ENCODE results near the gene PTPRN2.

PTPRN2 gene

GRCh38 chr7:158448430-158449100, 139.1 kb downstream of the PTPRN2 start:
- H3K23ac ChIP-seq (ENCODE audit: low read depth, low read length, poor library complexity): no peak overlapping the region
- H3K4me1 ChIP-seq (ENCODE audit: control insufficient read depth in 2 of 2, insufficient read depth in 1 of 2, low read depth in 1 of 2, low read length in 2 of 2): peaks cover 0 to under 1% of the 10 kb centered on the region in 2 donors
- H3K9me3 ChIP-seq (replicated peaks in 1 of 2; ENCODE audit: control insufficient read depth in 2 of 2, insufficient read depth in 1 of 2, low read depth in 1 of 2, low read length in 2 of 2): no peaks in the 10 kb centered on the region
- no peak overlapping the region for H2BK5ac ChIP-seq (ENCODE audit: low read length)
- H3K18ac ChIP-seq (ENCODE audit: low read length): peak overlapping the region; percentile 52
- H2AFZ ChIP-seq (ENCODE audit: low read length): no peak overlapping the region
- H3K36me3 ChIP-seq (replicated peaks in 1 of 2; ENCODE audit: control insufficient read depth in 2 of 2, insufficient read depth in 2 of 2, low read length in 2 of 2): no peaks in the 10 kb centered on the region
- H3K9ac ChIP-seq (ENCODE audit: low read depth, low read length, poor library complexity): no peak overlapping the region
- H3K4ac ChIP-seq (ENCODE audit: low read length): no peak overlapping the region
- no CpG with 5 or more reads among the region's 16 CpGs for WGBS, 2 donors (ENCODE audit: extremely low coverage in 2 of 2, insufficient read length in 2 of 2, insufficient replicate concordance in 1 of 2)
- DNase-seq (ENCODE audit: low spot score): no peak
- H4K91ac ChIP-seq (ENCODE audit: low read depth, low read length, poor library complexity): no peak overlapping the region
- H3K14ac ChIP-seq (ENCODE audit: low read length): no peak overlapping the region
- H2BK15ac ChIP-seq (ENCODE audit: low read length): no peak overlapping the region
- no peak overlapping the region for H2AK5ac ChIP-seq (ENCODE audit: low read depth, low read length)
- H2BK120ac ChIP-seq (ENCODE audit: low read depth, low read length): no peak overlapping the region
- no peak overlapping the region for H3K27ac ChIP-seq (replicated peaks; ENCODE audit: low read length)
- no peak overlapping the region for H3K4me2 ChIP-seq (ENCODE audit: insufficient read depth, low read length, poor library complexity, severe bottlenecking)
- peaks cover 0 to 4% (median 0%) of the 10 kb centered on the region in 3 experiments for H3K27me3 ChIP-seq (ENCODE audit: control insufficient read depth in 3 of 3, insufficient read depth in 3 of 3, low read depth in 1 of 3, low read length in 3 of 3)
- no peaks in the 10 kb centered on the region for H3K79me1 ChIP-seq (ENCODE audit: low read depth, low read length)
- no peak overlapping the region for H2BK12ac ChIP-seq (ENCODE audit: low read length)
- H4K8ac ChIP-seq (ENCODE audit: low read depth, low read length): no peak overlapping the region
- no peak overlapping the region for H3K4me3 ChIP-seq (ENCODE audit: low read length in 2 of 2)

- H2BK12ac ChIP-seq (ENCODE audit: low read length): no peak overlapping the region
- H3K4me3 ChIP-seq (ENCODE audit: low read length in 2 of 2): no peak overlapping the region
- no peak overlapping the region for H2AFZ ChIP-seq (ENCODE audit: low read length)
- H3K23ac ChIP-seq (ENCODE audit: low read depth, low read length, poor library complexity): peak overlapping the region; percentile 17
- H3K9ac ChIP-seq (ENCODE audit: low read depth, low read length, poor library complexity): no peak overlapping the region
- no peak overlapping the region for H4K91ac ChIP-seq (ENCODE audit: low read depth, low read length, poor library complexity)
- H3K14ac ChIP-seq (ENCODE audit: low read length): peak overlapping the region; percentile 75
- H3K79me1 ChIP-seq (ENCODE audit: low read depth, low read length): no peaks in the 10 kb centered on the region
- no CpG with 5 or more reads among the region's 29 CpGs for WGBS, 2 donors (ENCODE audit: extremely low coverage in 2 of 2, insufficient read length in 2 of 2, insufficient replicate concordance in 1 of 2)
- H3K9me3 ChIP-seq (replicated peaks in 1 of 2; ENCODE audit: control insufficient read depth in 2 of 2, insufficient read depth in 1 of 2, low read depth in 1 of 2, low read length in 2 of 2): no peaks in the 10 kb centered on the region
- H3K4ac ChIP-seq (ENCODE audit: low read length): no peak overlapping the region
- H2AK5ac ChIP-seq (ENCODE audit: low read depth, low read length): no peak overlapping the region
- peak overlapping the region; percentile 86 for H2BK15ac ChIP-seq (ENCODE audit: low read length)
- peak overlapping the region; percentile 79 for H3K18ac ChIP-seq (ENCODE audit: low read length)
- H3K4me2 ChIP-seq (ENCODE audit: insufficient read depth, low read length, poor library complexity, severe bottlenecking): no peak overlapping the region
- H3K4me1 ChIP-seq (ENCODE audit: control insufficient read depth in 2 of 2, insufficient read depth in 1 of 2, low read depth in 1 of 2, low read length in 2 of 2): no peaks in the 10 kb centered on the region
- no peak overlapping the region for H4K8ac ChIP-seq (ENCODE audit: low read depth, low read length)
- peak overlapping the region; percentile 91 for H2BK5ac ChIP-seq (ENCODE audit: low read length)
- H3K27me3 ChIP-seq (ENCODE audit: control insufficient read depth in 3 of 3, insufficient read depth in 3 of 3, low read depth in 1 of 3, low read length in 3 of 3): peaks cover 0 to 4% (median 0%) of the 10 kb centered on the region in 3 experiments
- H3K36me3 ChIP-seq (replicated peaks in 1 of 2; ENCODE audit: control insufficient read depth in 2 of 2, insufficient read depth in 2 of 2, low read length in 2 of 2): no peaks in the 10 kb centered on the region
- DNase-seq (ENCODE audit: low spot score): no peak
- H3K27ac ChIP-seq (replicated peaks; ENCODE audit: low read length): no peak overlapping the region
- no peak overlapping the region for H2BK120ac ChIP-seq (ENCODE audit: low read depth, low read length)
Observed at GRCh38 chr7:158447506-158448171, 140.0 kb downstream of the PTPRN2 start.

- Histone ChIP-seq H3K9me3 (replicated peaks in 1 of 2; ENCODE audit: control insufficient read depth in 2 of 2, insufficient read depth in 1 of 2, low read depth in 1 of 2, low read length in 2 of 2) (no peaks in the 10 kb centered on the region), H3K14ac (ENCODE audit: low read length) (no peak overlapping the region), H3K36me3 (replicated peaks in 1 of 2; ENCODE audit: control insufficient read depth in 2 of 2, insufficient read depth in 2 of 2, low read length in 2 of 2) (no peaks in the 10 kb centered on the region), H3K27ac (replicated peaks; ENCODE audit: low read length) (no peak overlapping the region), H2BK5ac (ENCODE audit: low read length) (peak overlapping the region; percentile 91), H3K4me2 (ENCODE audit: insufficient read depth, low read length, poor library complexity, severe bottlenecking) (no peak overlapping the region), H3K27me3 (ENCODE audit: control insufficient read depth in 3 of 3, insufficient read depth in 3 of 3, low read depth in 1 of 3, low read length in 3 of 3) (peaks cover 0 to 4% (median 0%) of the 10 kb centered on the region in 3 experiments), H3K79me1 (ENCODE audit: low read depth, low read length) (no peaks in the 10 kb centered on the region), H4K91ac (ENCODE audit: low read depth, low read length, poor library complexity) (no peak overlapping the region), H4K8ac (ENCODE audit: low read depth, low read length) (no peak overlapping the region), H3K4me1 (ENCODE audit: control insufficient read depth in 2 of 2, insufficient read depth in 1 of 2, low read depth in 1 of 2, low read length in 2 of 2) (no peaks in the 10 kb centered on the region), H3K9ac (ENCODE audit: low read depth, low read length, poor library complexity) (no peak overlapping the region), H3K18ac (ENCODE audit: low read length) (peak overlapping the region; percentile 79), H2BK12ac (ENCODE audit: low read length) (no peak overlapping the region), H3K4ac (ENCODE audit: low read length) (no peak overlapping the region), H2BK120ac (ENCODE audit: low read depth, low read length) (no peak overlapping the region), H2AK5ac (ENCODE audit: low read depth, low read length) (no peak overlapping the region), H3K23ac (ENCODE audit: low read depth, low read length, poor library complexity) (no peak overlapping the region), H2BK15ac (ENCODE audit: low read length) (no peak overlapping the region), H3K4me3 (ENCODE audit: low read length in 2 of 2) (no peak overlapping the region), H2AFZ (ENCODE audit: low read length) (no peak overlapping the region)
- WGBS, 2 donors (ENCODE audit: extremely low coverage in 2 of 2, insufficient read length in 2 of 2, insufficient replicate concordance in 1 of 2): no CpG with 5 or more reads among the region's 6 CpGs
- DNase-seq (ENCODE audit: low spot score): no peak
Observed at GRCh38 chr7:158447151-158447505, 140.5 kb downstream of the PTPRN2 start.

GRCh38 chr7:158446706-158447105, 140.9 kb downstream of the PTPRN2 start:
- Histone ChIP-seq H2AFZ (ENCODE audit: low read length) (no peak overlapping the region), H2BK15ac (ENCODE audit: low read length) (no peak overlapping the region), H4K91ac (ENCODE audit: low read depth, low read length, poor library complexity) (no peak overlapping the region)

More at GRCh38 chr7:158446706-158447105, 140.9 kb downstream of the PTPRN2 start:
- no peak overlapping the region for H3K4ac ChIP-seq (ENCODE audit: low read length)
- no peaks in the 10 kb centered on the region for H3K4me1 ChIP-seq (ENCODE audit: control insufficient read depth in 2 of 2, insufficient read depth in 1 of 2, low read depth in 1 of 2, low read length in 2 of 2)
- peak overlapping the region; percentile 9 for H3K9ac ChIP-seq (ENCODE audit: low read depth, low read length, poor library complexity)
- H3K23ac ChIP-seq (ENCODE audit: low read depth, low read length, poor library complexity): no peak overlapping the region
- H4K8ac ChIP-seq (ENCODE audit: low read depth, low read length): no peak overlapping the region
- no peak for DNase-seq (ENCODE audit: low spot score)
- H2AK5ac ChIP-seq (ENCODE audit: low read depth, low read length): peak overlapping the region; percentile 73
- no peaks in the 10 kb centered on the region for H3K9me3 ChIP-seq (replicated peaks in 1 of 2; ENCODE audit: control insufficient read depth in 2 of 2, insufficient read depth in 1 of 2, low read depth in 1 of 2, low read length in 2 of 2)
- H3K36me3 ChIP-seq (replicated peaks in 1 of 2; ENCODE audit: control insufficient read depth in 2 of 2, insufficient read depth in 2 of 2, low read length in 2 of 2): no peaks in the 10 kb centered on the region
- no peak overlapping the region for H2BK5ac ChIP-seq (ENCODE audit: low read length)
- WGBS, 2 donors (ENCODE audit: extremely low coverage in 2 of 2, insufficient read length in 2 of 2, insufficient replicate concordance in 1 of 2): no CpG with 5 or more reads among the region's 12 CpGs
- H3K27ac ChIP-seq (replicated peaks; ENCODE audit: low read length): no peak overlapping the region
- H3K4me2 ChIP-seq (ENCODE audit: insufficient read depth, low read length, poor library complexity, severe bottlenecking): no peak overlapping the region
- H3K79me1 ChIP-seq (ENCODE audit: low read depth, low read length): no peaks in the 10 kb centered on the region
- H2BK120ac ChIP-seq (ENCODE audit: low read depth, low read length): no peak overlapping the region
- peaks cover 0 to 4% (median 0%) of the 10 kb centered on the region in 3 experiments for H3K27me3 ChIP-seq (ENCODE audit: control insufficient read depth in 3 of 3, insufficient read depth in 3 of 3, low read depth in 1 of 3, low read length in 3 of 3)
- no peak overlapping the region for H3K4me3 ChIP-seq (ENCODE audit: low read length in 2 of 2)
- H3K14ac ChIP-seq (ENCODE audit: low read length): no peak overlapping the region
- no peak overlapping the region for H2BK12ac ChIP-seq (ENCODE audit: low read length)
- no peak overlapping the region for H3K18ac ChIP-seq (ENCODE audit: low read length)
